ENCODE measurements around the gene ZMIZ2. TPM values are rescaled to one million over a fixed set of nuclear protein-coding genes. Genes with fewer than 3 reads are reported as not detected.

ZMIZ2 gene
- total RNA-seq, 1 donor from 2014 or later, result 105 TPM

DNA sequence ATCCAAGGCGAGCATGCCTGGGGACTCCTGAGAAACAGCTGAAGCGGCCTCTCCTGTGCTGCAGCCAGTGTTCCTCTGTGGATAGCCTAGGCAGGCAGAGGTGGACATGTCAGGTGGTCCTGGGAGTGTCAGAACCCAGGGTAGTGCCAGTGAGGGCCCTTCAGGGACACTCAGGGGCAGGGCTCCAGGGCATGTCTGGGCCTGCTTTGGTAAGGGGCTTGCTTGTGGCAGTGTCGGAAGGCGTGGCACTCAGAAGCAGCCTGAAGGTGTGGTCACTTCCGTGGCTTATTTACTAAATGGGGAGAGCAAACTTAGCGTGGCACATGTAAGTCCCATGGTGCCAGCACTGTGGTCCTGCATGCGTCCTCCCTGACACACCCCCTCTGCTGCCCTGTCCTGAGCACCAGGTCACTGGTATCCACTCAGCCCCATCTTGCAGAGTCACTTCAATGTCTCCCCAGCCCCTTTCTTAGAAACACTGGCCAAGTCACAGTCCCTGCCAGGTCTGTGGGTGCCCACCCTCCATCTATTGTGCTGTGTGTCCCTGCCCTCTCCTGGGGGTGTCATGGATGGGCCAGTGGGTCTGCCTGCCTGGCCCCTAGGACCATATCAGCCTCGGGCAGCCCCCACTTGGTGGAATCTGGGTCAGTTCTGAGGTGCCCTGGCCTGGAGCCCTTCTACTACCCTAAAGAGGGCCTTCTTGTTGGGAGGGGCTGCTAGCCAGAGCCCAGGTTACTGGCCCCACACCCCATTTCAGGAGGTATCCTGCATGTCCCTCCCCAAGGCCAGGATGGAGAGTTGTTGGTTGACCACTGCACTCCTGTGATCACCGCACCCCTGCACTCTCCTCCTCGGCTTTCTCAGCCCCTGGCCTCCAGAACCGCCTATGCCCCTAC is 6.4 kb downstream of the ZMIZ2 start:
- Mint-ChIP-seq H3K27me3 (ENCODE audit: low read depth) (no peaks in the 10 kb centered on the region), H3K27ac (peak overlapping the region; percentile 7), H3K4me1 (ENCODE audit: low read depth) (peaks cover 18% of the 10 kb centered on the region), H3K36me3 (ENCODE audit: low read depth) (peaks cover 23% of the 10 kb centered on the region), H3K9me3 (no peaks in the 10 kb centered on the region), H3K4me3 (ENCODE audit: low read depth) (no peak overlapping the region)
- intact Hi-C loops (cut with micrococcal nuclease), result no loop called here
- no peak for DNase-seq (ENCODE audit: low spot score)

DNA sequence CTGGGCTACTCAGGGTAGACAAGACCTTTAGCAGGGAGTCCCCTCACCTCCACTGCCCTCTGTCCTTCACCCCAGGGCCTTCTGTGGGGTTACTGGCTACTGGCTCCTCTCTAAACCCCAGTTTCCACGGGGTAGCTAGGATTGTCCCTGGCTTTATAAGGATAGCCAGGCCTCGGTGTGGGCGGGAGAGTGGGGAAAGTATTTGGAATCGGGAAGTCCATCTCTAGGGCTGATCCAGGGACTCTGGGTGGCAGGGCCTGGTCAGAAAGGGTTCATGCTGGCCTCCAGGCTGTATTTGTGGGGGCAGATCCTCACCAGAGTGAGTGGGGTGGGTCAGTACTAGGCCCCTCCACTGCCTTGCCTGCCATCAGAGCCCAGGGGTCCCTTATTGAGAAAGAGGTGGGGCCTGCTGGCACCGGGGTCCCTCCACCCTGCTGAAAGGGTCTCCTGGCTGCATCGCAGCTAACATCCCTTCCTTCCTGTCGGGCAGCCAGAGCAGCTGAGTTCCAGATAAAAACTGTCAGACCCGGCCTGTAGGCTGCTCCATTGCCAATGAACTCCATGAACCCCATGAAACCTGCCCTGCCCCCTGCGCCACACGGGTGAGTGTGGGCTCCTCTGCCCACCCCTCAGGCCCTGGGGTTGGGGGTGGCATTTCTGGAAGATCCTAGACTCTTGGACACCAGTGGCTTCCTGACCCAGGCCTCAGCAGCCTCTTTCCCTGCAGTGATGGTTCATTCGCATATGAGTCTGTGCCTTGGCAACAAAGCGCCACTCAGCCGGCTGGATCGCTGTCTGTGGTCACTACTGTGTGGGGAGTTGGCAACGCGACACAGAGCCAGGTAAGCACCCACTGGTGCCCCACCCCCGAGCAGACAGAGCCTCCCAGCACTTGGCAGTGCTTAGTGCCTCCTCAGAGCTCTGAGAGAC is 7.3 kb downstream of the ZMIZ2 start:
- Mint-ChIP-seq H3K27me3 (ENCODE audit: low read depth) (no peaks in the 10 kb centered on the region), H3K4me3 (ENCODE audit: low read depth) (no peak overlapping the region), H3K36me3 (ENCODE audit: low read depth) (peaks cover 21% of the 10 kb centered on the region), H3K4me1 (ENCODE audit: low read depth) (peaks cover 10% of the 10 kb centered on the region), H3K9me3 (no peaks in the 10 kb centered on the region), H3K27ac (no peak overlapping the region)
- intact Hi-C loops (cut with micrococcal nuclease), result no loop called here
- DNase-seq (ENCODE audit: low spot score), result no peak

- peaks cover 19% of the 10 kb centered on the region for H3K36me3 Mint-ChIP-seq (ENCODE audit: low read depth)
- no peak overlapping the region for H3K4me3 Mint-ChIP-seq (ENCODE audit: low read depth)
- H3K27me3 Mint-ChIP-seq (ENCODE audit: low read depth), result no peaks in the 10 kb centered on the region
- no peak overlapping the region for H3K27ac Mint-ChIP-seq
- H3K9me3 Mint-ChIP-seq, result no peaks in the 10 kb centered on the region
- DNase-seq (ENCODE audit: low spot score), result no peak
- peaks cover 5% of the 10 kb centered on the region for H3K4me1 Mint-ChIP-seq (ENCODE audit: low read depth)
- intact Hi-C loops (cut with micrococcal nuclease), result no loop called here
Measured at GRCh38 chr7:44756904-44757303, 8.3 kb downstream of the ZMIZ2 start.

DNA sequence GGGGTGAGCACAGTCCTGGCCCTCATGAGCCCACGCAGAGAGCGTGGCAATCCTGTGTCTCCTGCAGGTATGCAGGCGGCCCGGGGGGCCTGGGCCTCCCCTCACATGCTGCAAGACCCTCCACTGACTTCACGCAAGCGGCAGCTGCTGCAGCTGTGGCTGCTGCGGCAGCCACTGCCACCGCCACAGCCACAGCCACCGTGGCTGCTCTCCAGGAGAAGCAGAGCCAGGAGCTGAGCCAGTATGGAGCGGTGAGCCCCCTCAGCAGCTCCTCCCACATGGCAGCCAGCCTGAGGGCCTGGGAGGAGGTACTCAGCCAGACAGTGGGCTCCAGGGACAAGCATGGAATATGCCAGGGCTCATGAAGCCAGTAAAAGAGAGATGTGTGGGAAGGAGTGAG is 8.7 kb downstream of the ZMIZ2 start:
- Mint-ChIP-seq H3K9me3 (no peaks in the 10 kb centered on the region), H3K36me3 (ENCODE audit: low read depth) (peaks cover 21% of the 10 kb centered on the region), H3K4me1 (ENCODE audit: low read depth) (peaks cover 5% of the 10 kb centered on the region), H3K27me3 (ENCODE audit: low read depth) (no peaks in the 10 kb centered on the region), H3K4me3 (ENCODE audit: low read depth) (no peak overlapping the region), H3K27ac (no peak overlapping the region)
- DNase-seq (ENCODE audit: low spot score), result no peak
- intact Hi-C loops (cut with micrococcal nuclease), result no loop called here

DNA sequence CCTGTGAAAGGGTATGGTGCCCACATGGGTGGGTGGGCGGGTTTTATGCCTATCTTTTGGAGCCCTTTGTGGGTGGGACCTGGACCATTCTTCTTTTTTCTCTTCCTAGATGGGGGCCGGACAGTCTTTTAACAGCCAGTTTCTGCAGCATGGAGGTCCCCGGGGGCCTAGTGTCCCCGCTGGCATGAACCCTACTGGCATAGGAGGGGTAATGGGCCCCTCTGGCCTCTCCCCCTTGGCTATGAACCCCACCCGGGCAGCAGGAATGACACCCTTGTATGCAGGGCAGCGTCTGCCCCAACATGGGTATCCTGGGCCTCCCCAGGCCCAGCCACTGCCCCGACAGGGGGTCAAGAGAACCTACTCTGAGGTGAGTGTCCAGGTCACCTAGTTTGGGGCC is 9.1 kb downstream of the ZMIZ2 start:
- no peak overlapping the region for H3K27ac Mint-ChIP-seq
- H3K4me3 Mint-ChIP-seq (ENCODE audit: low read depth), result no peak overlapping the region
- intact Hi-C loops (cut with micrococcal nuclease), result no loop called here
- DNase-seq (ENCODE audit: low spot score), result no peak
- no peaks in the 10 kb centered on the region for H3K27me3 Mint-ChIP-seq (ENCODE audit: low read depth)
- H3K9me3 Mint-ChIP-seq, result no peaks in the 10 kb centered on the region
- H3K36me3 Mint-ChIP-seq (ENCODE audit: low read depth), result peaks cover 19% of the 10 kb centered on the region
- H3K4me1 Mint-ChIP-seq (ENCODE audit: low read depth), result peaks cover under 1% of the 10 kb centered on the region

GRCh38 chr7:44759246-44759645 is 10.6 kb downstream of the ZMIZ2 start:
- Mint-ChIP-seq H3K4me3 (ENCODE audit: low read depth) (no peak overlapping the region), H3K27me3 (ENCODE audit: low read depth) (no peaks in the 10 kb centered on the region), H3K36me3 (ENCODE audit: low read depth) (peaks cover 26% of the 10 kb centered on the region), H3K27ac (no peak overlapping the region), H3K9me3 (no peaks in the 10 kb centered on the region), H3K4me1 (ENCODE audit: low read depth) (no peaks in the 10 kb centered on the region)
- intact Hi-C loops (cut with micrococcal nuclease), result no loop called here
- DNase-seq (ENCODE audit: low spot score), result no peak

DNA sequence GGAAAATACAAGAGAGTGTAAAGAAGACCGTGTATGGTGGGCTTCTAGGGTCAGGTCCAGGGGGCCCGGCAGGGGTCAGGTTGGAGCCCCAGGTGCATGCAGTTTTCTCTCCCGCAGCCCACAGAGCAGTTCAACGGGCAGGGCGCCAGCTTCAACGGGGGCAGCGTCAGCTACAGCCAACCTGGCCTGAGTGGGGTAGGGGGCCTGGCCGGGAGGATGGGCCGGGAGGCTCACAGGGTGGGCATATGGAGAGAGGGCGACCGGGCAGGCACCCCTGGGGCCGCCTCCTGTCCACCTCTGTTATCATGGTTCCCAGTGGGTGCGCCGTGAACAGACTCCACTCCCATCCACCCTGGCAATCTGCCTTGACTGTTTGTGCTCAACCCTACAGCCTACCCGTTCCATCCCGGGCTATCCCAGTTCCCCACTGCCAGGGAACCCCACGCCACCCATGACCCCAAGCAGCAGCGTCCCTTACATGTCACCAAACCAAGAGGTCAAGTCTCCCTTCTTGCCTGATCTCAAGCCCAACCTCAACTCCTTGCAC is 11.5 kb downstream of the ZMIZ2 start:
- H3K9me3 Mint-ChIP-seq, result no peaks in the 10 kb centered on the region
- DNase-seq (ENCODE audit: low spot score), result no peak
- no peak overlapping the region for H3K27ac Mint-ChIP-seq
- no peaks in the 10 kb centered on the region for H3K4me1 Mint-ChIP-seq (ENCODE audit: low read depth)
- no peak overlapping the region for H3K4me3 Mint-ChIP-seq (ENCODE audit: low read depth)
- no peaks in the 10 kb centered on the region for H3K27me3 Mint-ChIP-seq (ENCODE audit: low read depth)
- peaks cover 35% of the 10 kb centered on the region for H3K36me3 Mint-ChIP-seq (ENCODE audit: low read depth)
- intact Hi-C loops (cut with micrococcal nuclease), result no loop called here

DNA sequence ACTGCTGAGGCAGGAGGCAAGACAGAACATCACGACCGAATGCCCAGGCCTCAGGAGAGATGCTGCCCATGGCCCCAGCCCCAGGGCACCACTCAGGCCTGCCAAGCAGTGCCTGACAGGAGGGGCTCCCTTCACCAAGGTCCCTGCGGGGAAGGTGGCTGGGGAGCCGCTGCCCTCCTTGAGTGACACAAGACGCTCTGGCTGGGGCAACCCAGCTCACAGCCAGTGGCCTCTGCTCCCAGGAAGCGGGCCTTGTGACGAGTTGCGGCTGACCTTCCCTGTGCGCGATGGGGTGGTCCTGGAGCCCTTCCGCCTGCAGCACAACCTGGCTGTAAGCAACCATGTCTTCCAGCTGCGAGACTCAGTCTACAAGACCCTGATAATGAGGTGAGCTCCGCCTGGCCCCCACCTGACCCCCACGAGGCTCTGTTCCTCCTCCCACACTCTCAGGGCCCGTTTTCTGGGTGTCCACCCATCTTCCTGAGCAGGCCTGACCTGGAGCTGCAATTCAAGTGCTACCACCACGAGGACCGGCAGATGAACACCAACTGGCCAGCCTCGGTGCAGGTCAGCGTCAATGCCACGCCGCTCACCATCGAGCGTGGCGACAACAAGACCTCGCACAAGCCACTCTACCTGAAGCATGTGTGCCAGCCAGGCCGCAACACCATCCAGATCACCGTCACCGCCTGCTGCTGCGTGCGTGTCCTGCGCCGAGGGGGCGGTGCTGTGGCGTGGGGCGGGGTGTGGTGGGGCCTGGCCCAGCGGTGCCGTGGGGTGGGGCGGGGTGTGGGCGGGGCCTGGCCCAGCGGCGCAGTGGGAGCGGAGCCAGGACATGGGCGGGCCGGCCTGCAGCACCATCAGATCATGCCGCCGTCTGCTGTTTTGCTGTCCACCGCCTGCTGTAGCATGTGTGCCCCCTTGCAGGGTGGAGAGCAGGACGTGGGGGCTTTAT is 12.8 kb downstream of the ZMIZ2 start:
- H3K4me1 Mint-ChIP-seq (ENCODE audit: low read depth), result no peaks in the 10 kb centered on the region
- no peak for DNase-seq (ENCODE audit: low spot score)
- H3K9me3 Mint-ChIP-seq, result no peaks in the 10 kb centered on the region
- no peaks in the 10 kb centered on the region for H3K27me3 Mint-ChIP-seq (ENCODE audit: low read depth)
- intact Hi-C loops (cut with micrococcal nuclease), result no loop called here
- no peak overlapping the region for H3K4me3 Mint-ChIP-seq (ENCODE audit: low read depth)
- peaks cover 47% of the 10 kb centered on the region for H3K36me3 Mint-ChIP-seq (ENCODE audit: low read depth)
- H3K27ac Mint-ChIP-seq, result no peak overlapping the region

DNA sequence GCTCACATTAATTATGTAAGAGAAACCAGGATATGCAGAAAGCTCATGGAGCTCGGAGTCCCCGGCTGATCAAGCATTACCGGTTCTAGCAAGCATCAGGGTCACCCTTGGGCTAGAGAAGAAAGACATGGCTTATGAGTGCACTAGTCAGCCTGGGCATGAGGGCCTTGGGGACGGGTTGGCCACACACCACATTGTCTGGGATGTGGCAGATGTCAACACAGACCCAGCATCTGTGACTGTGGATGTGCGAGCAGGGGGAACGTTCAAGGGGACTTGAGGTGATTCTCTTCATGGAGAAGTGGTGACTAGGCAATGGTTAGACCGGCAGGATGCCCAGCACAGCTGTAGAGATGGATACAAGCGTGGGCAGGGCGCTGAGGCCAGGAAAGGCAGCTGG is 13.7 kb downstream of the ZMIZ2 start:
- no peak overlapping the region for H3K4me3 Mint-ChIP-seq (ENCODE audit: low read depth)
- intact Hi-C loops (cut with micrococcal nuclease), result no loop called here
- no peaks in the 10 kb centered on the region for H3K9me3 Mint-ChIP-seq
- H3K27me3 Mint-ChIP-seq (ENCODE audit: low read depth), result no peaks in the 10 kb centered on the region
- H3K36me3 Mint-ChIP-seq (ENCODE audit: low read depth), result peaks cover 52% of the 10 kb centered on the region
- H3K4me1 Mint-ChIP-seq (ENCODE audit: low read depth), result no peaks in the 10 kb centered on the region
- no peak for DNase-seq (ENCODE audit: low spot score)
- no peak overlapping the region for H3K27ac Mint-ChIP-seq

DNA sequence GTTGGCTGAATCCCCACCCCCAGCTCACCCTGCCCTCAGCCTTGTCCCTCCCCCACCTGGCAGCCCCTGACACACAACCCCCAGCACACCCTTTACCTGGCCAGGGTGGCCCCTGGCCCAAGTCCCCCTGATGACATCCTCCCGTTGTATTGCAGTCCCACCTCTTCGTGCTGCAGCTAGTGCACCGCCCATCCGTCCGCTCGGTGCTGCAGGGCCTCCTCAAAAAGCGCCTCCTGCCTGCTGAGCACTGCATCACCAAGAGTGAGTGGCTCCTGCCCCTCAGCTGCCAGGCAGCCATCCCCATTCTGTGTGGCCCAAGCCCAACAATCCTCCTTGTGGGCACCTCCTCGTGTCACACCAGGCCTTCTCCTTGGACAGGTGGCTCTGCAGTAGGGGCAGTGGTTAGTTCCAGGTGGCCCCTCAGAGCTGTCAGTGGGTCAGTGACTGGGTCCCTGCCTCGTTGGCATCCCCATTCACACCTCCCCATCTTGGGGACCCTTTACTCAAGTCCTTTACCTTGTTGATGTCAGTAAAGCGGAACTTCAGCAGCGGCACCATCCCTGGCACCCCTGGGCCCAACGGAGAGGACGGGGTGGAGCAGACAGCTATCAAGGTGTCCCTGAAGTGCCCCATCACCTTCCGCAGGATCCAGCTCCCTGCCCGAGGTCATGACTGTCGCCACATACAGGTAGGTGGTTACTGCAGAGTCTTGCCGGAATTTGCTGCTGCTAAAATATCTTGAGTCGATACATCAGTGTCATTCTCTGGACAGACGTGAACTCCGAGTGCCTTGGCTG is 14.3 kb downstream of the ZMIZ2 start:
- no peak overlapping the region for H3K27ac Mint-ChIP-seq
- no peaks in the 10 kb centered on the region for H3K27me3 Mint-ChIP-seq (ENCODE audit: low read depth)
- no peak overlapping the region for H3K4me3 Mint-ChIP-seq (ENCODE audit: low read depth)
- peaks cover 59% of the 10 kb centered on the region for H3K36me3 Mint-ChIP-seq (ENCODE audit: low read depth)
- no peaks in the 10 kb centered on the region for H3K9me3 Mint-ChIP-seq
- DNase-seq (ENCODE audit: low spot score), result no peak
- intact Hi-C loops (cut with micrococcal nuclease), result no loop called here
- H3K4me1 Mint-ChIP-seq (ENCODE audit: low read depth), result peaks cover 3% of the 10 kb centered on the region

DNA sequence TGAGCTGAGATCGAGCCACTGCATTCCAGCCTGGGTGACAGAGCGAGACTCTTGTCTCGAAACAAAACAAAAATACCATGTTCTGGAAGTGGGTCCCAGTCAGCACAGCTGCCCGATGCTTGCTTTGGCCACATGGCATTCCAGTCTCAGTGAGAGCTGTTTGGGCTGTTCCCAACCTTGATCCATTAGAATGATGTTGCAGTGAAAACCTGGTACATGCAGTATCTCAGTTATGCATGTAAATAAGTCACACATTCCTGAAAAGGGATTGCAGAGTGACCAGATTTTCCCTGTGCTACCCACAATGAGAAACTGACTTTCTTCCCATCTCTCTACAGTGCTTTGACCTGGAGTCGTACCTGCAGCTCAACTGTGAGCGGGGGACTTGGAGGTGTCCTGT is 15.4 kb downstream of the ZMIZ2 start:
- Mint-ChIP-seq H3K4me3 (ENCODE audit: low read depth) (no peak overlapping the region), H3K27me3 (ENCODE audit: low read depth) (no peaks in the 10 kb centered on the region), H3K27ac (no peak overlapping the region), H3K4me1 (ENCODE audit: low read depth) (peaks cover 8% of the 10 kb centered on the region), H3K36me3 (ENCODE audit: low read depth) (peaks cover 69% of the 10 kb centered on the region), H3K9me3 (no peaks in the 10 kb centered on the region)
- DNase-seq (ENCODE audit: low spot score), result no peak
- intact Hi-C loops (cut with micrococcal nuclease), result no loop called here
